Myocyte (in vitro differentiated cells): ENCODE data around the gene SMAD7. TPM values are rescaled to one million over a fixed set of nuclear protein-coding genes. Genes with fewer than 3 reads are reported as not detected.

Experiments
- DNase-seq: peaks from one replicate; pipeline ENCODE4 v3.0.0-alpha.2; 2012; ENCODE audit warnings: low read depth
- total RNA-seq: library from RNA; depleted of rRNA; stranded (reverse); fragments of >200 nt; gene quantifications from 2 replicates; pipeline ENCODE4 v1.2.3, GENCODE V29; 2014

SMAD7 gene
- total RNA-seq, 1 donor from 2014 or later, result 3.0 TPM

DNA sequence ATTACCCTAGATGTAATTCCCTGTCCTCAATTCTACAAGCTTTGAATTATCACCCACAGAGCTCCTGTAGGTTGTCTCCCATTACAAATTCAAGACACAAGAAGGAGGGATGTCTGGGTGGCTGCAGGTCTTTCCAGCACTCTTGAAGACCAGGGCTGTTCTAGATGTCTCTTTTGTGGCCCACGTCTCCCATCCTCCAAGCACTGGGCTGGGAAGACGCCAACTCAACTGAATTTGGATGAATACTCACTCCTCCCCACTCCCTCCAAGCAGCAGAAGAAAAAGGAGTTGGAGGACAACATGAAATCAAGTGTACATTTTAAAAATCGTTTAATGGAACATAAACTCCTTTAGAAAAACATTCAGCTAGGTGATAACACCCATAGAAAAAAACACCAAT lies 31.2 kb downstream of the SMAD7 start:
- no peak for DNase-seq

DNA sequence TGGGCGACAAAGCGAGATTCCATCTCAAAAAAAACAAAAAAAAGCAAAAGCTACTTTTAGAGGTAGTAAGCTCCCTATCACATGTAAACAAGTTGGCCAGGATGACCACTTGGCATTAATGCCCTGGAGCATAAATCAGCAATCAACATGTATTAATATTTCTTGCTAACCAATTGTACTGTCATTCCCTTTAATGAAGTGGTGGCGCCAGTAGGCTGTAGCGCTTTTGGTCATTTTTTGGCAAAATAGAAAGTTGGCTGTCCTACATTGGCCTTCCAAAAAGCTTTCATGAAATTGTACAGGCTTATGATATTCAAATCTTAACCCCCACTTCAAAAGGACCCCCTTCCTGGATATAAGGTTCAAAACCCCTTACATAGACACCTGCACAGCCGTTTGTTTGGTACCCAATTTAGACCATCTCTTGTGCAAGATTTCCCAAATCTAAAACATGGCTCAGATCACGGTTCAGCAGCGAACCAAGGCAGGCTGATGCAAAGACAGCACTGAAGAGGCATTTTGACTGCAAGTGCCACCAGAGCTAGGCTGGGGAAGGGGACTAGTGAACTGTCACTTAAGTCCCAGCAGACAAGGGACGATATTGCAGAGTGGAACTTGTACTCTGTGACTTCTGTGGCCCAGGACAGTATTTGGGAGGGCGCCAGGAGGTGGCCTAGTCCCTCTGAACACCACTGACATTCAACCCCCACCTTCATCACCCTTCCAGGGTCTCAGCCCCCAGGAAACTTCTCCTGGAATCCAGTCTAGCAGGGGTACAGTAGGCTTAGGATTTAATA lies 31.9 kb downstream of the SMAD7 start:
- no peak for DNase-seq

DNA sequence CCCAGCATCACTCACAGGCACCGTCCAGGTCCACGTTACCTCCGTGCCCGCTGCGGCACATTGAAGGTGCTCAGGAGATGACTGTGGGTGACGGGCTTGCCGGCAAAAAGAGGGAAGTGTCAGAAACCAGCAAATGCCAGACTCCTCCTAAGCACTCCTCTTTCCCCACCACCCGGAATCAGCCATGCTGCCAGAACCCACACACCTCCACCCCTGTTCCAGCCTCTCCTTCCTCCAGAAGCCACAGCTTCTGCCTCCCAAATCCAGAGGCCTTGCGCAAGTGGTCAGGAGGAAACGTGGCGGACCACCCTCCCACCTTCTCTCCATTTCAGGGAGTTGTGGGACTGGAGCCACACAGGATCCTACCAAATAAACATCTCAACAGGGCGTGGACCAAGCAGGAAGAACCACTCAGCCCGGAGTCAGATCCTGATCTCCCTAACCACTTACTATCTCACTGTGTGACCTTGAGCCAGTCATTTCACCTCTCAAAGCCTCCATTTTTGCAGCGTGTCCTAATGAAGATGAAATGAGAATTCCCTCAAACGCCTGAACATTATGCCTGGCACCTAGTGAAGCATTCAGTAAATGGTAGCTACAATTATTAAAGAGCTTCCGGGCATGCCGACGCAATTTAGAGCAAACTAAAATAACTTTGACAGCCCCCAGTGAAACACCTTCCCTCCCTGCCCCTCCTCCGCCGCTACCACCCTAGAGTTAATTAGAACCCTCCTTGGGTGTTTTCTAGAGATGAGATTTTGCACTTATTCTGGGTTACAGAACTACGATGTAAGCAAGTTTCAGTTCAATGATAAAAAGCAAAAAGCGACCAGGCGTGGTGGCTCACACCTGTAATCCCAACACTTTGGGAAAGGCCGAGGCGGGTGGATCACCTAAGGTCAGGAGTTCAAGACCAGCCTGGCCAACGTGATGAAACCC lies 32.9 kb downstream of the SMAD7 start:
- DNase-seq, result no peak

DNA sequence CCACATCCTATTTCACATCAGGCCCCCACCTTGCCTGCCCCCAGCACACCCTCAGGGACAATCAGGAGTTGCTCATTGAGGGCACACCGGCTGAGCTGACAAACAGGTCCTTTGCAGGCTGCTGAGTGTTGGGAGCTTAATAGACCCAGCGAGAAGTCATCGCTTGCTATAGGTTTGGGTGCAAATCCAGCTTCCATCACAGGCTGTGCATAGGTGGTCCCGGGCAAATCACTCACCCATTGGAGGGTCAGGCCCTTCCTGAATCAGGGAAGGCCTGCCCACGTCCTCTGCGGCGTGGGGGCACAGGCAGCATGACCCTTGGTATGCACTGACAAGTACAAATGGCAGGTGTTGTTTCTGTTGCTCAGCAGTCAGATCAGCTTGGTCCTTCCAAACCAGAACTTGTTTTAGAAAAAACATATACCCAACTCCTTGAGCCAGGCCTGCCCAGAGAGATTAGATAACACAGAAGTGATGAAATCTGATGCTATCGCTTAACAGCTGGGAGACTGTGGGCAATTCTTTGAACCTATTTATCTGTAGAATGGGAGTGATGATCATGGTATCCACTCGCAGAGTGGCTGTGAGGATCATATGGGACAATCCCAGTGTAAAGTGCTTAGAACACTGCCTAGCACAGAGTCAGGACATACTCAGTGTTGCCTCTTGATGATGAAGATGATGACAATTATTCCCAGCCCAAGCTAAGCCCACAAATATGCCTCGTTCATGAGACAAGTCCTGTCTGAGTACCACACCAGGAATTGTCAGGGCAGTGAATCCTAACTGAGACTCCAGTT lies 34.9 kb downstream of the SMAD7 start:
- peak; percentile 39 for DNase-seq

DNA sequence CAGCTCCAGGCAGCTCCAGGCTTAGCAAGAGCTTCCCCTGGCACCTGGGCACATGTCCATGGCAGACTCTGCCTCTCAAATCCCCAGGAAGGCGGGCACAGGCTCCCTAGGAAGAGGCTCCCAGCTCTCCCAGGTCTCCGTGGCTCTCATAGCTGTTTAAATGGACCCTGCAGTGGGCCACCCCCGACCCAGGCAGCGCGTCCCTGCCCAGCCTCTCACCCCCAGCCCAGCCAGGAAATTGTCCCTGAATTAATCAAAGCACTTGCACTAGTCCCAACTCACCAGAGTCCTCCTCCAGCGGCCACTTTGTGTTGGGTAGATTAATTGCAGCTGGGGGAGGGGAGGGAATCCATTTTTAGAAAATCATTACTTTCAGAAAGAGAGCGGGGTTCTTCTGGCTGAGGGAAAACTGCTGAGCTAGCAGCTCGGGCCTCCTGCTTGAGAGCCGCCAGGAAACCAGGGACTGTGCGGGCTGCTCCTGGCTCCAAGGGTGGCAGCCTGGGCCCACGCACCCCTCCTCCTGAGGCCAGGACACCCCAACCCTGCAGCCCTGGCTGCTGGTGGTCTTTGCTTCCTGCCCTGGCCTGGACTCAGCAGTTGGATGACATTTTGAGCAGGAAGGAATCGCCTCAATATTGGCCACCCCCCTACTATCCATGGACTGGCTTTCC lies 36.0 kb downstream of the SMAD7 start:
- no peak for DNase-seq

DNA sequence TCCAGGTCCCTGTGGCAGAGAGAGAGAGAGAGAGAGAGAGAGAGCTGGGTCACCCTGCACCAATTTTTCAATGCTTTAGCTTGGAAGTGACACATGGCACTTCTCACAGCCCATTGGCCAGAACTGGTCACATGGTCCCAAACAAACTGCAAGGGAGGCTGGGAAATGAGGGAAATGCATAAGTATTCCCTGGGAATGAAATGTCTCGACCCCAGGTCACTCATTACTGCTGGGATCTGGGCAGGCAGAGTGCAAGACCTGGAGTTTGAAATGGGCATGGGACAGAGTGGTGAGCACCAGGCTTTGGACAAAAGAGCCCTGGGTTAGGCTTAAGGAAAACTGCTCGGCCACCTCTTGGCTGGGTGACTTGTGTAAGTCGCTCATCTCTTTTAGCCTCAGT lies 37.0 kb downstream of the SMAD7 start:
- DNase-seq, result no peak

DNA sequence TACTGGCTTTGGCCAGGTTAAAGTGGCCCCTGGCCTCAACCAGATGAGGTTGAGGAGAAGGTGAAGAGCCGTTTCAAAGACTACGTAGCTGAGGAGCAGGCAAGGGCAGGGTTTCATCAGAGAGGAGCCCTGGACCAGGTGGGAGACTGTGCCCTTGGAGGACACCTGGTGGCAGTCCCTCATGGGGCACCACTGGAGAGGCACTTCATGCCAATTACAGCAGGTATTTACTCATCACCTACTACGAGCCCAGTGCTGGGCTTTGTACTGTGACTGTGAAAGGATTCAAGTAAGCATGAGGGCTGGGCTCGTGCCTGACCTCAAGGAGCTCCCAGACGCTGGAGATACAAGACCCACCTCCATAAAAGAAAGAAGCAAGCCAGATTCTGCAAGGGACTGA lies 37.6 kb downstream of the SMAD7 start:
- DNase-seq, result no peak

DNA sequence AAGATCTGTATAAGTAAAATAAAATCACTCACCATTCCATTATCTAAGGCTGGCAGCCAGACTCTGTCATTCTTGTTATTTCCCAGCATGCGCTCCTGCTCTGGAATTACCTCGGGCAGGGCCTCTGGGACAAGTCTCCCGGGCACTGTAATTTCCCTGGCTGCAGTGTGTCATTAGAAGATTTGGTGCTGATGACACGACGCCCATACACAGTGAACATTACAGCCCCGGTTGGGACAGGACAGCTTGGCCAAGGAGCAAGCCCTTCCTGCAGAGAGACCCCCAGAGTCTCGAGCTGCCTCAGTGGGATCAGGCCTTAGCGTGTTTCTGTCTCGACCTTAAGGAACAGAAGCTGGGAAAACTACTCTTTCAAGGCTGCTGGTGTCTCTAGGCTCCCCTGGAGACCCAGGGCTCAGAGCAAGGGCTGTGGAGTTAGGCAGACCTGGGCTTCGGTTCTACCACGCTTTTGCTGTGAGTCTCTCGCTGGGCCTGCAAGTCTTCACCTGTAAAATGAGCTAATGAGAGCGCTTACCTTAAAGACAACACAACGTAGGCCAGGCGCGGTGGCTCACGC lies 39.7 kb downstream of the SMAD7 start:
- no peak for DNase-seq

DNA sequence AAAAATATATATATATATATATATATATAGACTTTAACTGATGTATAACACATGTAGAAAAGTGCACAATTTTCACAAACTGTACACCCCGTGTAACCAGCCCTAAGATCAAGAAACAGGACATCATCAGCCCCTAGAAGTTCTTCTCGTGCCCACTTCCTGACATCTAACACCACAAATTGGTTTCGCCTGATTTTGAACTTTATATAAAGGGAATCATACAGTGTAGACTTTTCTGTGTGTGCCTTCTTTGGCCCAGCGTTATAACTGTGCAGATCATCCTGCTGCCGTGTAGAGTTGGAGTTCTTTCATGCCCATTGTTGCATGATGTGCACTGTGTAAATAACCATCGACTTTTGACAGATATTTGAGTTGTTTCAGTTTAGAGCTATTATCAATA lies 41.0 kb downstream of the SMAD7 start:
- no peak for DNase-seq

DNA sequence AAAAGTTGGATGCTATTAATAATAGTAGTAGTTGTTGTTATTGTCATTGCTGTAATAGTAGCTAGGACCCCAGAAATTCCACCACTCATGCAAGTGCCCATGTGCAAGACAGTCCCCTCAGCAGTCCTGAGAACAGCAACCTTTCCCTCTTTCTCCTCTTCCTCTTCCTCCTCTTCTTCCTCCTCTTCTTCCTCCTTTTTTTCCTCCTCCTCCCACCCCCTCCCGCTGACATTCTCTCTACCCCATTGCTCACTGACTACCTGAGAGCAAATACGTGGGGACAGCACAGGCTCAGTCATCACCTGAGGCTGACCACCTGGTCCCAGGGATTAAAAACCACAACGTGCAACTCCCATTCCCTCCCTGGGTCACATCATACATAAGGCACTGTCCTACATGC lies 41.8 kb downstream of the SMAD7 start:
- no peak for DNase-seq

DNA sequence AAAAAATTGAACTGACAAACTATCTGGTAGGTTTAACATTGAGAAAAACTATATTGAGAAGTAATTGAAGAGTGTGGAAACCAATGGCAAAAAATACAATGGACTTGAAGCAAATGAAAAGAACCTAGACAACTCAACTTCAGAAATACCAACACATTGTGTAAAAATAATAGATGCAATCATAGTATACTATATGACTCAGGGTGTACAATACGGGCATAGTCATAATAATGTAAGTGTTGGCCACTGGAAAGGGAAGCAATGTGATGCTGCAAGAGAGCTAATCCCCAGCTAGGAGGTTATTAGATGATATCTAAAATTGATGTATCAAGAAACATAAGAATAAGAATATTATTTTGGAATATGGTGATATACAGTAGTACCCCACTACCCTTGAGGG lies 45.3 kb downstream of the SMAD7 start:
- DNase-seq, result no peak

DNA sequence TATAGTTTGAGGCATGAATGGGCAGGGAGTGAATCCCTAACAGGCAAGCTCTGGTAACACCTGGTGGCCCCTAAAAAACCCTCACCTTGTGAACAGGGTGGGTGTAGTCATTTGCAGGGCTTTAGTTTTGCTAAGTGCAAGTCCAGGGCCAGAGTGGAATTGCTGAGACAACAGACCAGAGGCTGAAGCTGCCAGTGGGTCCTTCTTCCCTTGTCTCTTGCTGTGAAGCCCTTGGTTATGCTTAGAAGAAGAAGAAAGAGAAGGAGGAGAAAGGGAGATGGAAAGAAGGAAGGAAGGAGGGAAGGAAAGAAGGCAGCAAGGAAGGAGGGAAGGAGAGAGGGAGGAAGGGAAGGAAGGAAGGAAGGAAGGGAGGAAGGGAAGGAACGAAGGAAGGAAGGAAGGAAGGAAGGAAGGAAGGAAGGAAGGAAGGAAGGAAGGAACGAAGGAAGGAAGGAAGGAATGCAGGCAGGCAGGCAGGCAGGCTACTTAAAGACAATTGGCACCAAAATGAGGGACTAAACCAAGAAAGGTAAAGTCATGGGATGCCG lies 45.8 kb downstream of the SMAD7 start:
- DNase-seq, result no peak

DNA sequence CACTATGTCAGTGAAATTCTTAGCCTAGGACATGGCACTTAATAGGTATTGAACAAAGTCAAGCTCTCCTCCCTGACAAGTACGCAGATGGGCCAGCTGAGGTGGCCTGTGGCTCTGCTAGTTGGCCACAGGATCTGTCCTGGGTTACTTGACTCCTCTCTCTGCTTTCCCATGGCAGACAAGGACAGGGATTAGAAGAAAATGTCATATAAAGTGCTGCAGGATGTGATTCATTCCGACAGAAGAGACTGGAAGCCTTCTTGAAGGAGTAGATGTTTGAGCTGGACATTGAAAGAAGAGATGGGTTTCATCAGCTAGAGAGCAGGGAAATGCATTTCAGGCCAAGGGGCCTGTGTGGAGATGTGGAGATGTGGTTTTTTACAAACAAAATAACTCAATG lies 46.7 kb downstream of the SMAD7 start:
- no peak for DNase-seq

DNA sequence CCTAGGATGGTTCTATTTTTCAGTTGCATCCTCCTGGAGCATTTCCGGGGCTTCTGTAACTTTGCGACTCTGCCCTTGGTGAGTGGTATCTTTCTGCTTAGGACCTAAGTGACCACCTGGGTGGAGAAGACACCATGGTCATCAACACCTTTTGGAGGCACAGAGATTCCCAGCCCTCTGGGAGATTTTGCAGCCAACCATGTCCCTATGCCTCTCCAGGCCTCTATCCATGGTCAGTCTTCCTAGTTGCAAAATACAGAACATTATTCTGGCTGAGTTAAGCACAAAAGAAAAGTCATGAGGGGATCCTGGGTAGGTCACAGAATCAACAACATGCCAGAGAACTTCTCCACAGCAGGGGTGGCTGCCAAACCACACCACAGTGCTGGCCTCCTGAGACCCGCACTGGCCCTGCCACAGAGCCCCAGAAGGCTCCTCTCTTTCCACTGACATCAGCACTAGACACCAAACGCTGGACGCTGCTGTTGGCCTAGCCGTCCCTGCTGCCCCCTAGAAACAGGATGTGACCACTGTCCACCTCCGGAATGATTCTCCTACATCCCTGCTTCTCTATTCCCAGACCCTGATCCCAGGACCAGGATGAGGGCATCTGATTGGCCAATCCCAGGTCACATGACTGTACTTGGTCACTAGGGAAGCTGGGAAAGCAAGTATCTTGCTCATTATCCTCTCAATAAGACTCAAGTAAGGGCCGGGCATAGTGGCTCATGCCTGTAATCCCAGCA lies 47.7 kb downstream of the SMAD7 start:
- peak; percentile 41 for DNase-seq

DNA sequence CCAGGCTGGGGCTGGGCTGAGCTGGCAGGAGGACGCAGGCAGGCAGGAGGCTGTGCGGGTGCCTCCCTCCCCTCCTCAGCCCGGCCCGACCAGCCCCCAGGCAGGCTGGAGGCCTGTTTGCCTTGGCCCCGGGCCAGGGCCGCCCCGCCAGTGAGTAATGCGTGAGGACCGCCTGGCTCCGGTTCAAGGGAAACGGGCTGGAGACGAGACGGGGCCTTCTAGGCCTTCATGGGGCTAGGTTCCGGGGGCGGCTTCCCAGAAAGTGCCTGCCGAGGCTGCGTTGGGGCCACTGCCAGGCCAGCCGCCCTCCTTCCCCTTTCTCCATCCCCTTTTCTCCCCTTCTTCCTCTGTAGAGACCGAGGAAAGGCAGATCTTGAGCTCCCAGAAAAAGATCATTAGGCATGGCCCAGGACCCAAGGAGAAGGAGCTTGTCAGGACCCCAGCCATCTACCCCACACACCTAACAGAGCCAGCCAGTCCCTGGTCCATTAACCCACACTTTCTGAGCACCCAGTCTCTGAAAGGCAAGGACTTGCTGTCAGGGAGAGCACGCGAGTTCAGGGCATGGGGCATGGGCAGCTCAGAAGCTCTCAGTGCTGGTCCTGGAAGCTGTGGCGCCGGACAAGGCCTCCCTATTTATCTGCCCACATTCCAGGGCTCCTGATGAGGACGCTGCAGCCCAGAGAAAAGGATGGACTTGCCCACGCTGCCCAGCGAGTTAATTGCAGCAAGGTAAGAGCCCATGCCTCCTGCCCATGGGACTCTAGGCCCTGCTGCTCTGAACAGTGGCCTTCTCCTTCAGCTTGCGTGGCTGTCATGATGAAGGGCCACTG lies 48.5 kb downstream of the SMAD7 start:
- DNase-seq, result peak; percentile 86

DNA sequence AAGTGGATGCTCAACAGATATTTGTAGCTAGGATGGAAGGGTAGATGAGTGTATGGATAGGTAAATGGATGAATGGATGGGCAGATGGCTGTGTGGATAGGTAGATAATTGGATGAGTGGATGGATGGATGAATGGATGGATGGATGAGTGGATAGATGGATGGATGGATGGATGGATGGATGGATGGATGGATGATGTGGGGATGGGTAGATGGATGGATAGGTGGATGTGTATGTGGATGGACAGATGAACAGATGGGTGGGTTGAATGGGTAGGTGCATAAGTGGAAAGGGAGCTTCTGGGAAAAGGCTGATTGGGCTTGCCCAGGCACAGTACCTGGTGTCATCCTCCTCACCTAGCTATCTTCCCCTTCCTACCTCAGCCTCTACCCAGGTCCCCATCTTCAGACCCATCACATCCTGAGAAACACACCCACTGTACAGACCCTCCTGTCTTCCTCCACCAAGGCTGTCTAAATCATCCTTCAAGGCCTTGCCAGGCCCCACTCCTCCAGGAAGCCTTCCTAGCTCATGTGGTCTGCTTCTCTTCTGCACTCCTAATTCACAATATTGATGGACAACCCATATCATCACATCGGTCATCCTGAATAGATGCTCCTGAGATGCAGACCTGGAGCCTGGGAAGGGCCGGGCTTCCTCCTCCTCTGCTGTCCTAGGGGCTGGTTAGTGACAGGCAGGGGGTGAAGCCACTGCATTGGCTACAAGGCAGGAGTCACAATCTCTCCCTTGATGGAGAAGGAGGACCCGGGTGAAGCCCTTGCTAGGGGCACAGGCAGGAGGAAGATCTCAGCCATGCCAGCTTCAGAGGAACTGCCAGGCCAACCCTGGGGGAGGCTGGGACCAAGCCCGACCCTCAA lies 49.4 kb downstream of the SMAD7 start:
- DNase-seq, result no peak

DNA sequence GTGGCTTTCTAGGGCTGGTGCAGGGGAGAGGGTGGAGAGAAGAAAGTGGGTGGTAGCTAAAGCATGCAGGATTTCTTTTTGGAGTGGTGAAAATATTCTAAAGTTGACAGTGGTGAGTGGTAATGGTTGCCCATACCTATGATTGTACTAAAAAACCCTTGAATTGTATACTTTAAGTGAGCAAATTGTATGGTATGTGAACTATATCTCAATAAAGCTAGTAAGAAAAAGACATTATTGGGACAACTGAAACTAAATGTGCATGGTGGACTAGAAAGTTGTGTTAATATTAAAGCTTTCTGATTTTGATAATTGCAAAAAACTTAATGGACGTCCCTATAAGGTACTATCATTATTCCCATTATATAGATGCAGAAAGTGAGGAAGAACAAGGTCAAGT lies 50.3 kb downstream of the SMAD7 start:
- DNase-seq, result no peak
